HG02852 (cell line): ENCODE results near the gene GALM.

Experiments used
- ATAC-seq: cut with Tn5 transposase; IDR thresholded peaks from one replicate; pipeline ENCODE4 v1.9.1; 2021; ENCODE audit warnings: mild to moderate bottlenecking, moderate library complexity; ENCODE audit not compliant: unreplicated experiment

Gene GALM

DNA sequence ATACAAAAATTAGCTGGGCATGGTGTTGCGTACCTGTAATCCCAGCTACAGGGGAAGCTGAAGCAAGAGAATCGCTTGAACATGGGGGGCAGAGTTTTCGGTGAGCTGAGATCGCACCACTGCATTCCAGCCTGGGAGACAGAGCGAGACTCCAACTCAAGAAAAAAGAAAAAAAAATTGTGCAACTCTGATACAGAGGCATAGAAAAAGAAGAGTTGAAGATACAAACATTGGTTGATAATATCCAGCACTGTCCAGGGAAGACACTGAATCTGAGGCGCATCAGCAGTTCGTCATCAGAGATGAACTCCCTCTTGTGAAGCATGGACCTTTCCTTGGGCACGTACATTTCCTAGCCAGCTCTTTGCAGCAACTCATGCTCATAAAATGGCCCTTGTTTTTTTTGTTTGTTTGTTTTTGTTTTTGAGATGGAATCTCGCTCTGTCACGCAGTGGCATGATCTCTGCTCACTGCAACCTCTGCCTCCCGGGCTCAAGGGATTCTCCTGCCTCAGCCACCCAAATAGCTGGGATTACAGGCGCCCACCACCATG, 16.7 kb upstream of the GALM start:
- no peak for ATAC-seq

GRCh38 chr2:38650012-38650411, 15.9 kb upstream of the GALM start:
- ATAC-seq, result no peak

- ATAC-seq, result no peak
Measured at GRCh38 chr2:38650717-38651116, 15.2 kb upstream of the GALM start.

- ATAC-seq, result no peak
Measured at GRCh38 chr2:38652431-38653273, 13.3 kb upstream of the GALM start.

DNA sequence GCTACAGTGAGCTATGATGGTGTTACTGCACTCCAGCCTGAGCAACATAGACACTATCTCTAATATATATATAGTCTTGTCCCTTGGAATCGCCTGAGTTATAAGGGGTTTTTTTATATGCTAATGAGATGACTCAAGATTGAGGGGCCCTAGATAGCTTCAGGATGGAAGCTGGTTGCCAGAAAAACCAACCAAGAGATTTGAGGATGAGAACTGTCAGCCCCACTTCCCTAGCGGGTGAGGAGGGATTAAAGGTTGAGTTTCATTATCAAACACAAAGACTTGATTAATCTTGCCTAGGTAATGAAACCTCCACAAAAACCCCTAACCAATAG, 12.6 kb upstream of the GALM start:
- no peak for ATAC-seq

DNA sequence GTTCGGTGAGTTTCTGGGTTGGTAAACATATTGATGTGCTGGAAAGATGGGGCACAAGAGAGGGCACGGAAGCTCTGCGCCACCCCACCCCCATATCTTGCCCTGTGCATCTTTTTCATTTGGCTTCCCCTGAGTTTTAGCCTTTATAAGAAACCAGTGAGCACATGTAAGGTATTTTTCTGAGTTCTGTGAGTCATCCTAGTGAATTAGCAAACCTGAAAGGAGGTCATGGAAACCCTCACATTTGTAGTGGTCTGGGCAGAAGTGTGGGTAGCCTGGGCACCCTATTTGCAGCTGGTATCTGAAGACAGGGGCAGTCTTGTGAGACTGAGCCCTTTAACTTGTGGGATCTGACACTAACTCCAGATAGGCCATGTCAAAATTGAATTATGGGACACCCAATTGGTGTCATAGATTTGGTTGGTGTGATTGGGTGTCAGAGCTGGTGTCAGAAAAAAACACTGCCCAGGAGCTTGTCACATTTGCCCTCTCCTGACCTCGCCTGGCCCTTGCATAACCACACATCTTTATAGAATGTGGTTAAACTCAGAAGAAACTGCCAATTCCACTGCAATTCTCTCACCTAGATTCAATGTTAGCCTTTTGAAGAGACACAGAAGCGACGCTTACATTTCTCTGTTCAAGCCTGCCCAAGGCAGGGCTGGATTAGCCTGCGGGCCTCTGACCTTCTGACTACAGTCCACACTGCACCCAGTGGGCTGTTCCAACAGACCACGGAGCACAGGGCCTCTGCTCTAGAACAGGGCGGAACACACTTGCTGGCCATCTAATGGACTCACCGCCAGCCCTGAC, 12.0 kb upstream of the GALM start:
- no peak for ATAC-seq

DNA sequence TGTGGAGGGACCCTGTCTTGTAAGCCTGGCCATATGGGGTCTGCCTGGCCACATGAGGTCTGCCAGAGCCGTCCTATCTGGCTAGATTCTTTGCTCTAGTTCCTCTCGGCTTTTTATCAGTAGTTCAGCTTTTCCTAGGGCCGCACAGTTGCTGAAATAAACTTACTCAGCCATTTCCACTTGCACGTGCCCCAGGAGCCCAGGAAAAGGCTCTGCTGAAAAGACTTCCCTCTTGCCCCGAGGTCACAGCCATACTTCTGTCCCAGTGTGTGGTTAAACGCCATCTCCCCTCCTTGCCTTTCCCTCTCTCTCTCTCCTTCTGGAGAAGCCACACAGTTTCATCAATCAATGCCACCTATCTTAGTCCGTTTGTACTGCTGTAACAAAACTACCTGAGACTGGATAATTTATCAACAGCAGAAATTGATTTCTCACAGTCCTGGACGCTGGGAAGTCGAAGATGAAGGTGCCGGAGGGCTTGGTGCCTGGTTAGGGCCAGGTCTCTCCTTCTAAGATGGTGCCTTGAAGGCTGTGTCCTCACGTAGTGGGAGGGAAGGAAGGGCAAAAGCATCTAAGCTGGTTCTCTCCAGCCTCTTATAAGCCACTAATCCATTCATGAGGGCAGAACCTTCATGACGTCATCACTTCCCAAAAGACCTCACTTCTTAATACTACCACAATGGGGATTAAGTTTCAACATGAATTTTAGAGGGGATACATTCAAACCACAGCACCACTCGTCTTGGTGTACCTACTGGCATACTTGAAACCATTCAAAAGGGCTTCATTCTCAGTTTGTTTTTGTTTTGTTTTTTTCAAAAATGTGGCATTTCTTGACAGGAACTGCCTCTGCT, 11.2 kb upstream of the GALM start:
- ATAC-seq, result no peak

DNA sequence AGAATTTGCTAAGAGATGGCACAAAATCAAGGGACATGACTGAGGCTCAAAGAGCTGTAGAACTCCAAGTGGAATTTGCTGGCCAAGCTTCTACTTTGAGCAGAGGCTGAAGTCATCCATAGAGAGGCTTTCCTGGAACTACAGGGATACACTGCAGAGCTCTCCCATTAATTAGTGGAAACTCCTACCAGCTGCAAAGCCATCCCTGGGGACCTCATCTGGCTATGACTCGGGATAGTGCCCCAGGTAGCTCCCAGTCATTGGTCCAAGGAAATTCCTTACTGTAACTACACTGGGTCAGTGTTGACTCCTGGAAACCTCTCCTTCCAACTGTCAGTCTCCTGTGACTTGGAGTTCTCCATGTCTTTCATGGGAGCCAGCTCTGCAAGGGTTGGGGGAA, 10.5 kb upstream of the GALM start:
- no peak for ATAC-seq

DNA sequence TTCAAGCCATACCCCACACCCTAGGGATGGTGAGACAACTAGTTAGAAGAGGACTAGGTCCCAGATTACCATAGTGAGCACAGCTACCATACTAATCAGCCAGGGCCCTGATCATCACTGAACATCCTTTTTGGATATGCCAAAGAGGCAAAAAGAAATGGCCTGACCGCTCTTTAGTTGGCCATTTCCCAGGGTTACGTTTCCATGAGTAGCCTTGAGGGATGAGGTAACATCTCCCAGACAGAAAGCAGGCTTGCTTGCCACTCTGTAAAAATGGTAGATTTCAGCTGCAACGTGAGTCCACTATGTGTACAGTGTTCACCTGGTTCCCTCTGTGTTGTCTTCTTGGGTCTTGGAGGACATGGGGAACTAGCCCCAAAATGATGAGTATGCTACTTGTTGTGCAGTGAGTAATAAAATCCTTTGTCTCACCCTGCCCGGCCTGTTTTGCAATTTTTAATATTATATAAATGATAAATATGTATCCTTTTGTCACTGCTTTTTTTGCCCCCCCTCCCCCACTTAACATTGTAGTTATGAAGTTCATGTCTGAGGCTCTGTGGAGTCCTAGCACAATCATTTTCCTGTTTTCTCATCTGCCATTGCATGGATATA, 8.9 kb upstream of the GALM start:
- no peak for ATAC-seq

- no peak for ATAC-seq
Measured at GRCh38 chr2:38658613-38659012, 7.3 kb upstream of the GALM start.

GRCh38 chr2:38659115-38659514, 6.8 kb upstream of the GALM start:
- ATAC-seq, result no peak

GRCh38 chr2:38660282-38660681, 5.6 kb upstream of the GALM start:
- ATAC-seq, result no peak

DNA sequence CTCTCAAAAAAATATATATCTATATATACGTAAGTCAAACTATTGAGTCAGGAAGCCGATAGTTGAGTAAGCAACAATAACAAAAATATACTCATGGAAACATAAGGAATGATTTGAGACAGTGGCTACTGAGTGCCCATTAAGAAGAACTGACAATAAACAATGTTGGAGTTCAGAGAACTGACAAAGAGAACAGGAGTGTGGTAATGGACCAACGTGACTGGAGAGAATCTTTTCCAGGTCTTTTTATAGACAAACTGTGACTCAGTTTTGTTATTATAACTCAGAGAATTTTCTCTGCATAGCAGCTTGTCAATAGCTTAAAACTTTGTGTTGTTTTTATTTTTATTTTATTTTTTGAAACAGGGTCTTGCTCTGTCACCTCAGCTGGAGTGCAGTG, 4.6 kb upstream of the GALM start:
- no peak for ATAC-seq

GRCh38 chr2:38666556-38666910, 619 bp downstream of the GALM start:
- no peak for ATAC-seq

DNA sequence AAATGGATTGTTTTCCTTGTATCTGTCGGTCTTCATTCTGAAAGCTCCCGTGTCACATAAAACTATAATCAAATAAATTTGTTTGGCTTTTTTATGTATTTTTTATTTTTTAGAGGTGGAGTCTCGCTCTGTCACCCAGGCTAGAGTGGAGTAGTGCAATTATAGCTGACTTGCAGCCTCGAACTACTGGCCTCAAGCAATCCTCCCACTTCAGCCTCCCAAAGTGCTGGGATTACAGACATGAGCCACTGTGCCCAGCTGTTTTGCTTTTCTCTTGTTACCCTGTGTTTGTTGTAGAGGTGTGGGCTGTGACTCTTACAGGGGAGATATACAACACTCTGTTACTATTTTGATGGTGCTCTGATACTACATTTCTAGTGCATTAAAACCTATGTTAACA, 2.2 kb downstream of the GALM start:
- no peak for ATAC-seq

DNA sequence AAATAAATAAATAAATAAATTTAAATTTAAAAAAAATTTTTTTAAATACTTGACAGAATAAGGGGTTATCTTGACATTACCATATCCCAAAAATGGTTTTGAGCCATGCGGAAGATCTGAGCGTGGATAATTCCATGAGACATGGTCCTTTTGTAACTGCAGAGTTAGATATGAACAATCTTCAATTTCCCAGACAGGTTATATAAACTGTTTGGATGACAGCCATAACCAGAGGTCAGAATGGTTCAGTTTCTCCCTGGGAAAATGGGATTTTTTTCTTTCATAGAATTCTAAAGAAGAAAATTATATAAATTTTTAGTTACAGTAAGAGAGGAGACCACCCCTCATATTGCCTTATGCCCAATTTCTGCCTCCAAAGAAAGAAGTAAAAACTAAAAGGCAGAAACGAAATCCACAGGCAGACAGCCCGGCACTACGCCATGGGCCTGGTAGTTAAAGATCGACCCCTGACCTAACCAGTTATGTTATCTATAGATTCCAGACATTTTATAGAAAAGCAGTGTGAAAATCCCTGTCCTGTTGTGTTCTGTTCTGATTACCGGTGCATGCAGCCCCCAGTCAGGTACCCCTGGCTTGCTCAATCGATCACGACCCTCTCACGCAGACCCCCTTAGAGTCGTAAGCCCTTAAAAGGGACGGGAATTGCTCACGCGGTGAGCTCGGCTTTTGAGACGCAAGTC, 3.0 kb downstream of the GALM start:
- no peak for ATAC-seq

DNA sequence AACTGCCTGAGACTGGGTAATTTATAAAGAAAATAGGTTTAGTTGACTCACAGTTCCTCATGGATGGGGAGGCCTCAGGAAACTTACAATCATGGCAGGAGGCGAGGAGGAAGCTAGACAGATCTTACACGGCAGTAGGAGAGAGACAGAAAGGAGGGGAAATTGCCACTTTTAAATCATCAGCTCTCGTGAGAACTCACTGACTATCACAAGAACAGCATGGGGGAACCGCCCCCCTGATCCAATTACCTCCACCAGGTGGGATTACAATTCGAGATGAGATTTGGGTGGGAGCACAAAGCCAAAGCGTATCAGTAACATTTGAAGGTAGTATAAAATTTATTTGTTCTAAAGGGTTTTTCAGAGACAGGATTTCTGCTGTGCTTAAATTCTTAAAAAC, 5.4 kb downstream of the GALM start:
- ATAC-seq, result no peak

DNA sequence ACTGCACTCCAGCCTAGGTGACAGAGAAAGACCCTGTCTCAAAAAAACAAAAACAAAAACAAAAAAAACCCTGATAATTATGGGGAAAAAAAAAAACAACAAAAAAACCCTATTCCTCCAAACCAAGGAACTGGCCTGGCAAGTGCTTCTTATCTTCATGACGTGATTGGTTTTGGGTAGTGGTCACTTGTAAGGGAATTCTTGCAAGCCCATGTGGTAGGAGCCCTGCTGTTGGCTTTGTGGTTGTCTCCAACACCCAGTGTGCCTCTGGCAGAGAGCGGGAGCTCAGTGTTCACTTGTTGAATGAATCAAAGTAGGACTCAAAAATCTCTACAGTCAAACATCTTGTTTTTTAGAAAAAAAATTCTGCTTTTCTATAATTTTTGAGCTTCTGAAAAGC, 6.0 kb downstream of the GALM start:
- ATAC-seq, result no peak

DNA sequence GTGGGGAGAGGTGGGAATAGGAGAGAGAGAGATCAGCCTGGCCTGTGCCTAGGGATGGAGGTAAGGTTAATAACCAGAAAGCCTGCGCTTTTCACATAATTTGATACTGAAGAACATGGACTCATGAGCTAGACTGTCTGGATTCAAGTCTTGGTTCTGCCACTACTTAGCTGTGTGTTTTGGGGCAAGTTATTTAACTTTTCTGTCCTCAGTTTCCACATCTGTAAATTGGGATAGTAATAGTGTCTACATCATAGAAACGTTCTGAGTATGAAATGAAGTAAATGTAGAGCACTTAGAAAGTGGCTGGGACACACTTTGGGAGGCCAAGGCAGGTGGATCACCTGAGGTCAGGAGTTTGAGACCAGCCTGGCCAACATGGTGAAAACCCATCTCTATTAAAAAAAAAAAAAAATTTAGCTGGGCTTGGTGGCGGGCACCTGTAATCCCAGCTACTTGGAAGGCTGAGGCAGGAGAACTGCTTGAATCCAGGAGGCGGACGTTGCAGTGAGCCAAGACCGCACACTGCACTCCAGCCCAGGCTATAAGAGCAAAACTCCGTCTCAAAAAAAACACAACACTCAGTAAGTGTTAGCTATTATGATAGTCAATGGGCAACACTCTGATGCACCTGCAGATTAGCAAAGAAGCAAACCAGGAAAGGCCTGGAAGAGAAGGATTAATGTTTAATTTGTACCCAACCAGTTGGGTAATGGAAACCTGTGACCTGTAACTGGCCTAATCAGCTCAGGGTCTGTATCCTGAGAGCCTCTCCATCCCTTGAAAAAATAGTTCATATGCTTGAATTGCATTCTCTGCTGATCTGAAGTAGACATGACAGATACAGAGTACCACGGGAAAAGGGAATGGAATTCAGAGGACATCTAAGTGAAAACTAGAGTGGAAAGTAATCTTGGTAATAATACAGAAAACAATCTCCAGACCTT, 6.8 kb downstream of the GALM start:
- ATAC-seq, result no peak
